B cell (primary cell): Measurements from ENCODE around the gene PDGFC. TPM values are rescaled to one million over a fixed set of nuclear protein-coding genes. Genes with fewer than 3 reads are reported as not detected.

Experiments
- ATAC-seq: fragments of 200-7000 bp; cut with Tn5 transposase; one replicate; pipeline ENCODE4 v1.10.0; 2021; ENCODE audit warnings: low read depth, mild to moderate bottlenecking, moderate number of reproducible peaks, moderate library complexity
- CTCF ChIA-PET: fragments of 350-600 bp; sonication (Branson Sonifier 250); formaldehyde crosslinking; loops from one replicate; lab custom pipeline; 2021; ENCODE audit warnings: antibody characterized with exemption, inconsistent platforms; lab: Charles Lee
- POLR2A ChIA-PET: fragments of 350-600 bp; sonication (Branson Sonifier 250); formaldehyde crosslinking; loops from one replicate; lab custom pipeline; 2021; ENCODE audit warnings: antibody characterized with exemption; lab: Charles Lee
- DNase-seq: peaks from one replicate; pipeline ENCODE4 v3.0.0; 2013
- H2AFZ ChIP-seq: 2 replicates; pipeline ENCODE4 v1.6.1; 2012; ENCODE audit warnings: mild to moderate bottlenecking, low read depth, low read length; ENCODE audit not compliant: insufficient read depth, poor library complexity, severe bottlenecking
- H3K27ac ChIP-seq, 2 donors: 1 replicate in 1 of 2; 2 replicates in 1 of 2; pipeline ENCODE4 v1.5.1; 2012 to 2013; ENCODE audit warnings: low read length in 2 of 2, mild to moderate bottlenecking in 2 of 2, moderate library complexity in 1 of 2
- H3K27me3 ChIP-seq, 4 experiments: fragments of 200-600 bp in 1 of 4; sonication (generic) in 1 of 4; replicated peaks in 1 of 4; 1 replicate in 2 of 4; 2 replicates in 2 of 4; pipeline versions ENCODE4 v1.6.1 to v1.7.0; 2013 to 2016; ENCODE audit warnings: low read length in 3 of 4, mild to moderate bottlenecking in 2 of 4, mixed read lengths in 1 of 4, moderate library complexity in 1 of 4; ENCODE audit not compliant: insufficient read depth in 4 of 4, control insufficient read depth in 3 of 4; ENCODE audit errors: control extremely low read depth in 1 of 4
- H3K36me3 ChIP-seq, 2 experiments: replicated peaks in 1 of 2; 1 replicate in 1 of 2; 2 replicates in 1 of 2; pipeline versions ENCODE4 v1.6.1 to v1.7.1; 2013; ENCODE audit warnings: low read length in 1 of 2; ENCODE audit not compliant: insufficient read depth in 2 of 2, control insufficient read depth in 1 of 2; ENCODE audit errors: control extremely low read depth in 1 of 2, extremely low read depth in 1 of 2
- H3K4me1 ChIP-seq, 2 donors: fragments of 200-600 bp in 1 of 2; sonication (generic) in 1 of 2; 1 replicate in 1 of 2; 2 replicates in 1 of 2; pipeline versions ENCODE4 v1.5.1 to v1.6.1; 2013 to 2017; ENCODE audit warnings: low read length in 2 of 2; ENCODE audit not compliant: control insufficient read depth in 2 of 2, insufficient read depth in 2 of 2
- H3K4me2 ChIP-seq: replicated peaks from 2 replicates; pipeline ENCODE3; 2012; ENCODE audit warnings: mild to moderate bottlenecking, low read depth, low read length; ENCODE audit not compliant: poor library complexity, severe bottlenecking
- H3K4me3 ChIP-seq, 5 experiments: fragments of 200-600 bp in 1 of 5; sonication (generic) in 1 of 5; 1 replicate in 3 of 5; 2 replicates in 2 of 5; pipeline versions ENCODE4 v1.5.1 to v1.7.0; 2011 to 2016; ENCODE audit warnings: low read length in 4 of 5, mild to moderate bottlenecking in 4 of 5, low read depth in 2 of 5, control low read depth in 1 of 5, moderate library complexity in 1 of 5; ENCODE audit not compliant: insufficient read depth in 1 of 5; ENCODE audit errors: control extremely low read depth in 1 of 5, extremely low read depth in 1 of 5
- H3K79me2 ChIP-seq: fragments of 200-600 bp; sonication (generic); one replicate; pipeline ENCODE4 v1.6.0; 2016; ENCODE audit warnings: low read length; ENCODE audit not compliant: control insufficient read depth, insufficient read depth
- H3K9ac ChIP-seq: fragments of 200-600 bp; sonication (generic); 2 replicates; pipeline ENCODE4 v1.6.1; 2017; ENCODE audit warnings: mild to moderate bottlenecking, low read length, moderate library complexity
- H3K9me3 ChIP-seq, 3 donors: one replicate each; pipeline versions ENCODE4 v1.6.1 to v1.7.1; 2013; ENCODE audit warnings: low read length in 2 of 3; ENCODE audit not compliant: control insufficient read depth in 2 of 3, insufficient read depth in 1 of 3; ENCODE audit errors: control extremely low read depth in 1 of 3
- H4K20me1 ChIP-seq: 2 replicates; pipeline ENCODE4 v1.6.0; 2012; ENCODE audit warnings: mild to moderate bottlenecking, low read length; ENCODE audit not compliant: insufficient read depth, control insufficient read depth, poor library complexity, severe bottlenecking
- H3K27ac Mint-ChIP-seq: one replicate; pipeline ENCODE4 v1.8.0; 2021; ENCODE audit warnings: mixed read lengths
- H3K27me3 Mint-ChIP-seq: one replicate; pipeline ENCODE4 v1.8.0; 2021; ENCODE audit warnings: mixed read lengths
- H3K4me1 Mint-ChIP-seq: one replicate; pipeline ENCODE4 v1.8.0; 2021; ENCODE audit warnings: mixed read lengths
- H3K4me3 Mint-ChIP-seq: one replicate; pipeline ENCODE4 v1.8.0; 2021; ENCODE audit warnings: mixed read lengths
- H3K9me3 Mint-ChIP-seq: one replicate; pipeline ENCODE4 v1.8.0; 2022; ENCODE audit warnings: mixed read lengths; ENCODE audit not compliant: insufficient read depth
- EZH2 ChIP-seq: IDR thresholded peaks from 2 replicates; pipeline ENCODE4 v1.6.1; 2012; ENCODE audit warnings: borderline replicate concordance, low read depth, mild to moderate bottlenecking, moderate library complexity, low read length; ENCODE audit not compliant: insufficient read depth, poor library complexity, severe bottlenecking
- WGBS: methylation state at CpG from one replicate; pipeline ENCODE4 v1.1.5; 2013; ENCODE audit warnings: missing lambda C conversion rate; ENCODE audit not compliant: insufficient coverage; 5-methylcytosine and 5-hydroxymethylcytosine counted together
- intact Hi-C: fragments of 100-400 bp; cut with micrococcal nuclease; formaldehyde crosslinking; loops from one replicate; pipeline ENCODE4 v1.10.0; 2022
- polyA plus RNA-seq: library from polyadenylated mRNA; depleted of rRNA; stranded (reverse); fragments of >200 nt; gene quantifications from 2 replicates; pipeline ENCODE4 v1.2.3, GENCODE V29; 2012
- total RNA-seq, 2 donors: library from RNA; stranded (reverse); fragments of 120-200 nt in 1 of 2; gene quantifications; 1 replicate in 1 of 2; 2 replicates in 1 of 2; pipeline versions ENCODE4 v1.2.3 to v1.2.4, GENCODE V29; 2013 to 2022
- TF ChIP-seq, protein P1 (sequence below): fragments of 200-600 bp; IDR thresholded peaks from one replicate; pipeline ENCODE4 v1.8.0; 2022; ENCODE audit warnings: antibody characterized with exemption, mild to moderate bottlenecking

Gene PDGFC
- total and polyA plus RNA-seq, 2 donors (not counting 1 experiment from before 2014, with no cell fraction given) = 0.10 TPM; not detected in 1

- Histone ChIP-seq H3K4me1 (no peaks in the 10 kb centered on the region), H2AFZ (no peak overlapping the region), H3K36me3 (no peaks in the 10 kb centered on the region), H3K4me2 (no peak overlapping the region), H3K27ac (no peak overlapping the region), H4K20me1 (no peaks in the 10 kb centered on the region), H3K79me2 (no peaks in the 10 kb centered on the region), H3K9me3 (no peaks in the 10 kb centered on the region), H3K4me3 (no peak overlapping the region), H3K27me3 (no peaks in the 10 kb centered on the region), H3K9ac (no peak overlapping the region)
- CTCF ChIA-PET = no interaction called here
- intact Hi-C loops = no loop called here
- no peak overlapping the region for H3K27ac Mint-ChIP-seq
- no peak for DNase-seq
- no CpG with 5 or more reads among the region's 3 CpGs for WGBS
- H3K4me3 Mint-ChIP-seq = no peak overlapping the region
- ATAC-seq = no peak
- no peaks in the 10 kb centered on the region for H3K4me1 Mint-ChIP-seq
- H3K9me3 Mint-ChIP-seq = peaks cover 2% of the 10 kb centered on the region
- POLR2A ChIA-PET = no interaction called here
- TF ChIP-seq, protein P1, sequence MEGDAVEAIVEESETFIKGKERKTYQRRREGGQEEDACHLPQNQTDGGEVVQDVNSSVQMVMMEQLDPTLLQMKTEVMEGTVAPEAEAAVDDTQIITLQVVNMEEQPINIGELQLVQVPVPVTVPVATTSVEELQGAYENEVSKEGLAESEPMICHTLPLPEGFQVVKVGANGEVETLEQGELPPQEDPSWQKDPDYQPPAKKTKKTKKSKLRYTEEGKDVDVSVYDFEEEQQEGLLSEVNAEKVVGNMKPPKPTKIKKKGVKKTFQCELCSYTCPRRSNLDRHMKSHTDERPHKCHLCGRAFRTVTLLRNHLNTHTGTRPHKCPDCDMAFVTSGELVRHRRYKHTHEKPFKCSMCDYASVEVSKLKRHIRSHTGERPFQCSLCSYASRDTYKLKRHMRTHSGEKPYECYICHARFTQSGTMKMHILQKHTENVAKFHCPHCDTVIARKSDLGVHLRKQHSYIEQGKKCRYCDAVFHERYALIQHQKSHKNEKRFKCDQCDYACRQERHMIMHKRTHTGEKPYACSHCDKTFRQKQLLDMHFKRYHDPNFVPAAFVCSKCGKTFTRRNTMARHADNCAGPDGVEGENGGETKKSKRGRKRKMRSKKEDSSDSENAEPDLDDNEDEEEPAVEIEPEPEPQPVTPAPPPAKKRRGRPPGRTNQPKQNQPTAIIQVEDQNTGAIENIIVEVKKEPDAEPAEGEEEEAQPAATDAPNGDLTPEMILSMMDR = no peak
- TF ChIP-seq EZH2 = no peak
- no peaks in the 10 kb centered on the region for H3K27me3 Mint-ChIP-seq
Measured at GRCh38 chr4:156875704-156876103, 95.9 kb downstream of the PDGFC start.

GRCh38 chr4:156875055-156875454, 96.5 kb downstream of the PDGFC start:
- no peak for DNase-seq
- CTCF ChIA-PET = no interaction called here
- no peaks in the 10 kb centered on the region for H3K27me3 Mint-ChIP-seq
- Histone ChIP-seq H3K27me3 (no peaks in the 10 kb centered on the region), H3K79me2 (no peaks in the 10 kb centered on the region), H3K9me3 (no peaks in the 10 kb centered on the region), H3K27ac (no peak overlapping the region), H3K4me3 (no peak overlapping the region), H3K36me3 (no peaks in the 10 kb centered on the region), H2AFZ (no peak overlapping the region), H3K4me1 (no peaks in the 10 kb centered on the region), H3K9ac (no peak overlapping the region), H4K20me1 (no peaks in the 10 kb centered on the region), H3K4me2 (no peak overlapping the region)
- H3K4me1 Mint-ChIP-seq = no peaks in the 10 kb centered on the region
- no CpG with 5 or more reads among the region's 1 CpG for WGBS
- no peak for ATAC-seq
- POLR2A ChIA-PET = no interaction called here
- TF ChIP-seq, protein P1 = no peak
- TF ChIP-seq EZH2 = no peak
- intact Hi-C loops = no loop called here
- no peak overlapping the region for H3K27ac Mint-ChIP-seq
- H3K4me3 Mint-ChIP-seq = no peak overlapping the region
- peaks cover 2% of the 10 kb centered on the region for H3K9me3 Mint-ChIP-seq
